ENCODE measurements around the gene CENPF.
"Not testable (repeated sequence)": the region's sequence is repeated elsewhere in the genome, so short reads cannot be mapped to it uniquely, and the experiment has no call there.

The CENPF gene

GRCh38 chr1:214650664-214651063 is 47.7 kb downstream of the CENPF start:
- DNase-seq, result no peak
- H3K27me3 Mint-ChIP-seq, result no peaks in the 10 kb centered on the region
- no peaks in the 10 kb centered on the region for H3K4me1 Mint-ChIP-seq
- no peak overlapping the region for H3K27ac Mint-ChIP-seq
- H3K9me3 Mint-ChIP-seq, result peaks cover 18% of the 10 kb centered on the region
- peaks cover 77% of the 10 kb centered on the region for H3K36me3 Mint-ChIP-seq (ENCODE audit: low read depth)
- H3K4me3 Mint-ChIP-seq, result no peak overlapping the region
- ATAC-seq, result no peak

- Mint-ChIP-seq H3K9me3 (no peaks in the 10 kb centered on the region), H3K4me3 (no peak overlapping the region), H3K27ac (no peak overlapping the region), H3K27me3 (no peaks in the 10 kb centered on the region), H3K4me1 (no peaks in the 10 kb centered on the region), H3K36me3 (ENCODE audit: low read depth) (peaks cover 72% of the 10 kb centered on the region)
- DNase-seq, result no peak
- no peak for ATAC-seq
Observed at GRCh38 chr1:214657299-214657698, 54.3 kb downstream of the CENPF start.

- DNase-seq (no peak), ATAC-seq (no peak)
- Mint-ChIP-seq H3K27me3 (no peaks in the 10 kb centered on the region), H3K4me3 (no peak overlapping the region), H3K9me3 (no peaks in the 10 kb centered on the region), H3K27ac (no peak overlapping the region), H3K4me1 (no peaks in the 10 kb centered on the region), H3K36me3 (ENCODE audit: low read depth) (peaks cover 65% of the 10 kb centered on the region)
Observed at GRCh38 chr1:214658175-214658574, 55.2 kb downstream of the CENPF start.

DNA sequence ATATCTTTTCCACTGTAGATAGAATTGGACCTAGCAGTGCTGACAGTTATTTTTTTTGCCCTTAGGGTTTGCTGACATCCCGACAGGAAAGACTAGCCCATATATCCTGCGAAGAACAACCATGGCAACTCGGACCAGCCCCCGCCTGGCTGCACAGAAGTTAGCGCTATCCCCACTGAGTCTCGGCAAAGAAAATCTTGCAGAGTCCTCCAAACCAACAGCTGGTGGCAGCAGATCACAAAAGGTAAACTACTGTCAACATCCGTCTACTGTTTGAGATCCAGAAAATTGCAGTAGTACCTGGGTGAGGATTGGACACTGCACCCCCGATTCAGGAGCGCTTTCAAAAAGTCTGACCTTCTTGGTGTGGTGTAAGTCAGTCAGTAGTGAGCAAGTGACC is 55.8 kb downstream of the CENPF start:
- peaks cover 66% of the 10 kb centered on the region for H3K36me3 Mint-ChIP-seq (ENCODE audit: low read depth)
- no peaks in the 10 kb centered on the region for H3K9me3 Mint-ChIP-seq
- H3K27me3 Mint-ChIP-seq, result no peaks in the 10 kb centered on the region
- no peak for ATAC-seq
- no peak for DNase-seq
- H3K4me3 Mint-ChIP-seq, result no peak overlapping the region
- no peak overlapping the region for H3K27ac Mint-ChIP-seq
- H3K4me1 Mint-ChIP-seq, result no peaks in the 10 kb centered on the region

- Mint-ChIP-seq H3K27ac (no peak overlapping the region), H3K27me3 (no peaks in the 10 kb centered on the region), H3K4me1 (no peaks in the 10 kb centered on the region), H3K4me3 (no peak overlapping the region), H3K9me3 (no peaks in the 10 kb centered on the region), H3K36me3 (ENCODE audit: low read depth) (peaks cover 68% of the 10 kb centered on the region)
- DNase-seq (no peak), ATAC-seq (no peak)
Observed at GRCh38 chr1:214660190-214660589, 57.2 kb downstream of the CENPF start.

- H3K36me3 Mint-ChIP-seq (ENCODE audit: low read depth), result peaks cover 67% of the 10 kb centered on the region
- DNase-seq, result no peak
Observed at GRCh38 chr1:214660900-214661299, 57.9 kb downstream of the CENPF start.

GRCh38 chr1:214662223-214662785 is 59.3 kb downstream of the CENPF start:
- no peak overlapping the region for H3K27ac Mint-ChIP-seq
- DNase-seq (no peak), ATAC-seq (no peak)
- H3K9me3 Mint-ChIP-seq, result no peaks in the 10 kb centered on the region
- H3K4me3 Mint-ChIP-seq, result no peak overlapping the region
- no peaks in the 10 kb centered on the region for H3K27me3 Mint-ChIP-seq
- H3K4me1 Mint-ChIP-seq, result no peaks in the 10 kb centered on the region
- H3K36me3 Mint-ChIP-seq (ENCODE audit: low read depth), result peaks cover 64% of the 10 kb centered on the region

More at GRCh38 chr1:214660900-214661299, 57.9 kb downstream of the CENPF start:
- Mint-ChIP-seq H3K9me3 (no peaks in the 10 kb centered on the region), H3K27ac (no peak overlapping the region), H3K4me3 (no peak overlapping the region), H3K27me3 (no peaks in the 10 kb centered on the region), H3K4me1 (no peaks in the 10 kb centered on the region)
- ATAC-seq, result no peak

GRCh38 chr1:214664651-214665433 is 61.8 kb downstream of the CENPF start:
- Mint-ChIP-seq H3K9me3 (no peaks in the 10 kb centered on the region), H3K36me3 (ENCODE audit: low read depth) (peaks cover 46% of the 10 kb centered on the region), H3K4me1 (no peaks in the 10 kb centered on the region), H3K4me3 (no peak overlapping the region), H3K27me3 (no peaks in the 10 kb centered on the region), H3K27ac (no peak overlapping the region)
- ATAC-seq, result no peak
- DNase-seq, result no peak

GRCh38 chr1:214665606-214666110 is 62.7 kb downstream of the CENPF start:
- H3K4me3 Mint-ChIP-seq, result no peak overlapping the region
- peaks cover 43% of the 10 kb centered on the region for H3K36me3 Mint-ChIP-seq (ENCODE audit: low read depth)
- no peak for DNase-seq
- H3K27me3 Mint-ChIP-seq, result no peaks in the 10 kb centered on the region
- H3K4me1 Mint-ChIP-seq, result no peaks in the 10 kb centered on the region
- H3K27ac Mint-ChIP-seq, result no peak overlapping the region
- no peaks in the 10 kb centered on the region for H3K9me3 Mint-ChIP-seq
- no peak for ATAC-seq

- ATAC-seq (no peak), DNase-seq (no peak)
- Mint-ChIP-seq H3K9me3 (no peaks in the 10 kb centered on the region), H3K4me1 (no peaks in the 10 kb centered on the region), H3K4me3 (no peak overlapping the region), H3K36me3 (ENCODE audit: low read depth) (peaks cover 40% of the 10 kb centered on the region), H3K27me3 (no peaks in the 10 kb centered on the region), H3K27ac (no peak overlapping the region)
Observed at GRCh38 chr1:214666674-214667073, 63.7 kb downstream of the CENPF start.

DNA sequence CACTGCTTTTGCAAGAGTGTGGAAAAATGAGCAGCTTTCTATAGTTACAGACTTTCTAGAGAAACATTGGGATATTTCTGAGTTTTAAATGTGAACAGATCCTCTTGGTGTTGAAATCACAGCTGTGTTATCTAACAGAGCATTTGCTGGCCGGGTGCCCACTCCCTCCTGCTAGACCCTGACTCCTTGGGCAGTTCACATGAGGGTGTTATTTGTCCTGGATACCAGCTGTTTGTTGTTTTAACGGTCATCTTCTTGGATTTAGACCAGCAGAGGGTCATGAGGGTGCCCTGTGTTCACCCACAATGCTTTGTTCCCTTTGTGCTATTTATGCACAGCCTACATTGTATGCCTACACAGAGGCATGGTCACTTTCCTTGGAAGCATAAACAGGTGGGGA is 67.1 kb downstream of the CENPF start:
- no peaks in the 10 kb centered on the region for H3K4me1 Mint-ChIP-seq
- H3K27me3 Mint-ChIP-seq, result peaks cover 4% of the 10 kb centered on the region
- H3K27ac Mint-ChIP-seq, result no peak overlapping the region
- ATAC-seq, result no peak
- no peak for DNase-seq
- no peak overlapping the region for H3K4me3 Mint-ChIP-seq
- H3K36me3 Mint-ChIP-seq (ENCODE audit: low read depth), result peaks cover 22% of the 10 kb centered on the region
- peaks cover 4% of the 10 kb centered on the region for H3K9me3 Mint-ChIP-seq

GRCh38 chr1:214673029-214673428 is 70.0 kb downstream of the CENPF start:
- not testable (repeated sequence) for DNase-seq; H3K4me1 Mint-ChIP-seq; H3K4me3 Mint-ChIP-seq; H3K36me3 Mint-ChIP-seq (ENCODE audit: low read depth); H3K27ac Mint-ChIP-seq; H3K27me3 Mint-ChIP-seq; ATAC-seq; H3K9me3 Mint-ChIP-seq

DNA sequence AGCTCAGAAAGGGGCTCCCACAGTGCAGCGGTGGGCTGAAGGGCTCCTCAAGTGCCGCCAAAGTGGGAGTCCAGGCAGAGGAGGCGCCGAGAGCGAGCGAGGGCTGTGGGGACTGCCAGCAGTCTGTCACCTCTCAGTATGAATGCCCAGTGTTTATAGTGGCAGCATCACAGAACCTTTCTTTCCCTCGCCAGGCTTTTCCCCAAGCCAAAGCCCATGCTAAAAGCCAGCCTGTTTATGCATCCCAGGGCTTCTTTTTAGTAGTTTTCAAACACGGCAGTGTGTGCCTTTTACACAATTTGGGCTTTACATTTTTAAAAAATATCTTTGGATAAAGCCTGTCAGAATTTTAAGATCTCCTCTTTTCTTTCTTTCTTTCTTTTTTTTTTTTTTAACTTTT is 70.6 kb downstream of the CENPF start:
- DNase-seq (no peak), ATAC-seq (no peak)
- H3K27me3 Mint-ChIP-seq, result peaks cover 4% of the 10 kb centered on the region
- H3K9me3 Mint-ChIP-seq, result peaks cover 4% of the 10 kb centered on the region
- H3K27ac Mint-ChIP-seq, result no peak overlapping the region
- H3K4me3 Mint-ChIP-seq, result no peak overlapping the region
- H3K36me3 Mint-ChIP-seq (ENCODE audit: low read depth), result no peaks in the 10 kb centered on the region
- H3K4me1 Mint-ChIP-seq, result no peaks in the 10 kb centered on the region

GRCh38 chr1:214675524-214675923 is 72.5 kb downstream of the CENPF start:
- H3K9me3 Mint-ChIP-seq; H3K27ac Mint-ChIP-seq; H3K4me3 Mint-ChIP-seq; H3K4me1 Mint-ChIP-seq; DNase-seq; H3K27me3 Mint-ChIP-seq; H3K36me3 Mint-ChIP-seq (ENCODE audit: low read depth); ATAC-seq: not testable (repeated sequence)

DNA sequence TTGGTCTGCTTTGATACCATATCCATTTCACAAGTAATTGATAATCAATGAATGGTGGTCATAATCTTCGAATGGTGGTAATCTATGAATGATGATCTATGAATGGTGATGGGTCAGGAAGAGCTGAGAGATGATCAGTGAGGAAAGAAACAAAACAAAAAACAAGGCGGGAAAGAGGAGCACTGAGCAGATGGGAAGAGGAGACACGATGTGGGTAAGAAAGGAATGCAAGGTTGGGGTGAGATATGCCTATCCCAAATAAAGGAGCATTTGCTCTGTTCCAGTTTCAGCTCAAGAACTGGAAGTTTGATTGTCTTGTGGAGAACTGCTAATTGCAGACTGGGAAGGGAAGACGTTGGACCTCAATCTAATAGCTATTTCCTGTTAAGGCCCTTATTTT is 73.8 kb downstream of the CENPF start:
- no peaks in the 10 kb centered on the region for H3K4me1 Mint-ChIP-seq
- DNase-seq, result no peak
- H3K9me3 Mint-ChIP-seq, result peaks cover 4% of the 10 kb centered on the region
- no peak overlapping the region for H3K4me3 Mint-ChIP-seq
- no peaks in the 10 kb centered on the region for H3K36me3 Mint-ChIP-seq (ENCODE audit: low read depth)
- no peak overlapping the region for H3K27ac Mint-ChIP-seq
- H3K27me3 Mint-ChIP-seq, result peaks cover 4% of the 10 kb centered on the region
- ATAC-seq, result no peak
